HG03565 (cell line): ENCODE measurements around the gene ARF1.
A peak's percentile ranks its signal among the peaks of the same experiment; 100 is the strongest.
"Not testable (repeated sequence)": the region's sequence is repeated elsewhere in the genome, so short reads cannot be mapped to it uniquely, and the experiment has no call there.

Experiments
- ATAC-seq: cut with Tn5 transposase; IDR thresholded peaks from one replicate; pipeline ENCODE4 v1.9.1; 2021; ENCODE audit warnings: mild to moderate bottlenecking, moderate library complexity; ENCODE audit not compliant: unreplicated experiment

Gene ARF1

GRCh38 chr1:228100822-228101613, 18.5 kb downstream of the ARF1 start:
- ATAC-seq: no peak

GRCh38 chr1:228101614-228101993, 19.1 kb downstream of the ARF1 start:
- ATAC-seq: no peak

- ATAC-seq: no peak
These were observed 19.7 kb downstream of the ARF1 start for GRCh38 chr1:228101994-228102790.

- peak; percentile 73 for ATAC-seq
These were observed 20.5 kb downstream of the ARF1 start, which contains the start of gene C1orf35 for GRCh38 chr1:228102791-228103620. TSS of gene C1orf35 (minus strand) at chr1:228103325. CDS start at chr1:228103227, 98 bp downstream.

GRCh38 chr1:228104526-228105269, 22.2 kb downstream of the ARF1 start:
- no peak for ATAC-seq

GRCh38 chr1:228105270-228105995, 22.9 kb downstream of the ARF1 start:
- no peak for ATAC-seq

- ATAC-seq: no peak
These were observed 23.7 kb downstream of the ARF1 start for GRCh38 chr1:228105996-228106799.

- no peak for ATAC-seq
These were observed 24.2 kb downstream of the ARF1 start for GRCh38 chr1:228106800-228107054.

- ATAC-seq: no peak
These were observed 25.1 kb downstream of the ARF1 start for GRCh38 chr1:228107636-228108035.

- no peak for ATAC-seq
These were observed 25.7 kb downstream of the ARF1 start for GRCh38 chr1:228108055-228108690.

- ATAC-seq: no peak
These were observed 26.2 kb downstream of the ARF1 start for GRCh38 chr1:228108742-228109072.

- ATAC-seq: peak; percentile 92
These were observed 26.8 kb downstream of the ARF1 start, which contains the start of gene MRPL55 for GRCh38 chr1:228109073-228109961. TSS of gene MRPL55 (minus strand) at chr1:228109299. CDS start at chr1:228108260, 1,039 bp downstream.

GRCh38 chr1:228109962-228110488, 27.5 kb downstream of the ARF1 start:
- no peak for ATAC-seq

- no peak for ATAC-seq
These were observed 28.0 kb downstream of the ARF1 start for GRCh38 chr1:228110556-228110955.

- ATAC-seq: not testable (repeated sequence)
These were observed 28.8 kb downstream of the ARF1 start for GRCh38 chr1:228111315-228111714.

- ATAC-seq: no peak
These were observed 29.7 kb downstream of the ARF1 start for GRCh38 chr1:228112167-228112566.

GRCh38 chr1:228112617-228113016, 30.1 kb downstream of the ARF1 start:
- ATAC-seq: no peak

- no peak for ATAC-seq
These were observed 32.3 kb downstream of the ARF1 start for GRCh38 chr1:228114827-228115226.
